ENCODE measurements around the gene DAZAP2. TPM values are rescaled to one million over a fixed set of nuclear protein-coding genes. Genes with fewer than 3 reads are reported as not detected.
A peak's percentile ranks its signal among the peaks of the same experiment; 100 is the strongest.

Gene DAZAP2
- total and polyA plus RNA-seq, 12 donors: 39.7 to 228 (median 165) TPM

GRCh38 chr12:51197736-51198567, 40.7 kb upstream of the DAZAP2 start:
- Histone ChIP-seq H3K4me3 (no peak overlapping the region), H3K9me3 (no peaks in the 10 kb centered on the region), H3K27ac (no peak overlapping the region), H3K27me3 (no peaks in the 10 kb centered on the region), H3K4me1 (peaks cover 0 to 6% (median 0%) of the 10 kb centered on the region in 9 donors), H3K36me3 (peaks cover 0 to 52% (median 0%) of the 10 kb centered on the region in 9 donors)
- intact Hi-C loops (cut with DNase I): no loop called here
- 93 to 94% methylated on average over 38 of the region's 38 CpGs for WGBS, 2 donors
- TF ChIP-seq, protein P1, sequence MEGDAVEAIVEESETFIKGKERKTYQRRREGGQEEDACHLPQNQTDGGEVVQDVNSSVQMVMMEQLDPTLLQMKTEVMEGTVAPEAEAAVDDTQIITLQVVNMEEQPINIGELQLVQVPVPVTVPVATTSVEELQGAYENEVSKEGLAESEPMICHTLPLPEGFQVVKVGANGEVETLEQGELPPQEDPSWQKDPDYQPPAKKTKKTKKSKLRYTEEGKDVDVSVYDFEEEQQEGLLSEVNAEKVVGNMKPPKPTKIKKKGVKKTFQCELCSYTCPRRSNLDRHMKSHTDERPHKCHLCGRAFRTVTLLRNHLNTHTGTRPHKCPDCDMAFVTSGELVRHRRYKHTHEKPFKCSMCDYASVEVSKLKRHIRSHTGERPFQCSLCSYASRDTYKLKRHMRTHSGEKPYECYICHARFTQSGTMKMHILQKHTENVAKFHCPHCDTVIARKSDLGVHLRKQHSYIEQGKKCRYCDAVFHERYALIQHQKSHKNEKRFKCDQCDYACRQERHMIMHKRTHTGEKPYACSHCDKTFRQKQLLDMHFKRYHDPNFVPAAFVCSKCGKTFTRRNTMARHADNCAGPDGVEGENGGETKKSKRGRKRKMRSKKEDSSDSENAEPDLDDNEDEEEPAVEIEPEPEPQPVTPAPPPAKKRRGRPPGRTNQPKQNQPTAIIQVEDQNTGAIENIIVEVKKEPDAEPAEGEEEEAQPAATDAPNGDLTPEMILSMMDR (IDR thresholded peaks at IDR 0.05): no peak
- ATAC-seq (peak in 2 of 8 donors; percentile 14 to 46), DNase-seq (no peak)

- intact Hi-C loops (cut with DNase I): no loop called here
- DNase-seq: no peak
- 89 to 91% methylated on average over 16 of the region's 16 CpGs for WGBS, 2 donors
- no peak for ATAC-seq
- H3K27ac ChIP-seq: no peak overlapping the region
- H3K4me1 ChIP-seq: peaks cover 0 to 6% (median 0%) of the 10 kb centered on the region in 9 donors
- TF ChIP-seq, protein P1 (IDR thresholded peaks at IDR 0.05): no peak
- H3K4me3 ChIP-seq: no peak overlapping the region
- no peaks in the 10 kb centered on the region for H3K27me3 ChIP-seq
- H3K9me3 ChIP-seq: no peaks in the 10 kb centered on the region
- H3K36me3 ChIP-seq: peaks cover 0 to 56% (median 0%) of the 10 kb centered on the region in 9 donors
Measured at GRCh38 chr12:51198568-51199365, 39.9 kb upstream of the DAZAP2 start.

- Histone ChIP-seq H3K9me3 (no peaks in the 10 kb centered on the region), H3K27me3 (no peaks in the 10 kb centered on the region), H3K27ac (no peak overlapping the region), H3K36me3 (peaks cover 0 to 61% (median 0%) of the 10 kb centered on the region in 9 donors), H3K4me1 (peaks cover 0 to 6% (median 0%) of the 10 kb centered on the region in 9 donors), H3K4me3 (no peak overlapping the region)
- TF ChIP-seq, protein P1 (IDR thresholded peaks at IDR 0.05): no peak
- DNase-seq (no peak), ATAC-seq (no peak)
- intact Hi-C loops (cut with DNase I): no loop called here
- 90 to 94% methylated on average over 10 of the region's 10 CpGs for WGBS, 2 donors
Measured at GRCh38 chr12:51199366-51199945, 39.2 kb upstream of the DAZAP2 start.

GRCh38 chr12:51200156-51200555, 38.5 kb upstream of the DAZAP2 start:
- Histone ChIP-seq H3K36me3 (peaks cover 0 to 61% (median 0%) of the 10 kb centered on the region in 9 donors), H3K27ac (no peak overlapping the region), H3K9me3 (no peaks in the 10 kb centered on the region), H3K27me3 (no peaks in the 10 kb centered on the region), H3K4me1 (peaks cover 0 to 6% (median 0%) of the 10 kb centered on the region in 9 donors), H3K4me3 (no peak overlapping the region)
- TF ChIP-seq, protein P1 (IDR thresholded peaks at IDR 0.05): no peak
- intact Hi-C loops (cut with DNase I): no loop called here
- DNase-seq: no peak
- no peak for ATAC-seq
- 92% methylated on average over 7 of the region's 7 CpGs for WGBS, 2 donors
